Measurements from ENCODE around the gene ETV4.

ETV4 gene

GRCh38 chr17:43574896-43575525 lies 28.9 kb upstream of the ETV4 start:
- peak overlapping the region in 3 of 11 experiments; percentile 4 to 35 (median 25); a peak in 3 of 22 replicates for H3K9ac ChIP-seq

DNA sequence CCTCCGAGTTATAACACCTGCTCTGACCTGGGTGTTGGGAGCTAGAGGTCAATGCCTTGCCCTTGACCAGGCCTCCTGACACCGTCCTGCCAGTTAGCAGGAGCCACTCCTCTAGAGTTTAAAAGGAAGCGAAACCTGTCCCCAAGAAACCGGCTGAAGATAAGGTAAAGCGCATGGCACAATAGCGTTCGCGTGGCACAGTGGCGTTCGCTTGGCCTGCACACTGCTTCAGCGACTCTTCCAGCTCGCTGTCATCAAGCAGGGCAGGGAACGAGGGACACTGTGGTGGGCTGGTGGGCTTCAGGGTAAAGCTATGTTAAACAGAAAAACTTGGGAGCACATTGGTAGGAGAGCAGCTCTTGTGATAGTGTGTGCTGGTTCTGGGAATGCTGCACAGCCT lies 28.2 kb upstream of the ETV4 start:
- Histone ChIP-seq H3K4me1 (peaks cover 18 to 53% (median 48%) of the 10 kb centered on the region in 10 experiments), H4K20me1 (no peaks in the 10 kb centered on the region), H3K9ac (no peak overlapping the region), H3K36me3 (no peaks in the 10 kb centered on the region), H3K4me2 (peak overlapping the region in 3 of 11 experiments; percentile 33 to 61 (median 56); a peak in 3 of 22 replicates), H3K4me3 (no peak overlapping the region), H3K27ac (no peak overlapping the region), H3K27me3 (no peaks in the 10 kb centered on the region), H3K9me3 (replicated peaks in 1 of 11) (no peaks in the 10 kb centered on the region)
- no peak for TF ChIP-seq Cebpa-rat (IDR thresholded peaks at IDR 0.05)

More at GRCh38 chr17:43574896-43575525, 28.9 kb upstream of the ETV4 start:
- Histone ChIP-seq H3K4me3 (no peak overlapping the region), H3K9me3 (replicated peaks in 1 of 11) (no peaks in the 10 kb centered on the region), H4K20me1 (no peaks in the 10 kb centered on the region), H3K27ac (no peak overlapping the region), H3K27me3 (no peaks in the 10 kb centered on the region), H3K4me1 (peaks cover 18 to 58% (median 49%) of the 10 kb centered on the region in 10 experiments), H3K4me2 (peak overlapping the region in 8 of 11 experiments; percentile 21 to 69 (median 56); a peak in 15 of 22 replicates), H3K36me3 (no peaks in the 10 kb centered on the region)
- TF ChIP-seq Cebpa-rat (IDR thresholded peaks at IDR 0.05), result no peak

GRCh38 chr17:43573579-43574321 lies 27.6 kb upstream of the ETV4 start:
- no peak for TF ChIP-seq Cebpa-rat (IDR thresholded peaks at IDR 0.05)
- H4K20me1 ChIP-seq, result no peaks in the 10 kb centered on the region
- H3K4me2 ChIP-seq, result 0 out of 22 replicates have a peak overlapping the region, but pooled peaks of 1 of the 11 experiments have one; percentile 33
- H3K36me3 ChIP-seq, result no peaks in the 10 kb centered on the region
- no peak overlapping the region for H3K4me3 ChIP-seq
- H3K27ac ChIP-seq, result no peak overlapping the region
- H3K9me3 ChIP-seq (replicated peaks in 1 of 11), result no peaks in the 10 kb centered on the region
- no peak overlapping the region for H3K9ac ChIP-seq
- no peaks in the 10 kb centered on the region for H3K27me3 ChIP-seq
- peaks cover 14 to 47% (median 42%) of the 10 kb centered on the region in 10 experiments for H3K4me1 ChIP-seq

GRCh38 chr17:43572368-43572980 lies 26.3 kb upstream of the ETV4 start:
- Histone ChIP-seq H3K9ac (no peak overlapping the region), H3K4me2 (no peak overlapping the region), H3K27ac (no peak overlapping the region), H3K27me3 (no peaks in the 10 kb centered on the region), H3K4me1 (peaks cover under 1 to 39% (median 33%) of the 10 kb centered on the region in 10 experiments), H3K4me3 (no peak overlapping the region), H3K36me3 (no peaks in the 10 kb centered on the region), H4K20me1 (no peaks in the 10 kb centered on the region), H3K9me3 (replicated peaks in 1 of 11) (no peaks in the 10 kb centered on the region)
- no peak for TF ChIP-seq Cebpa-rat (IDR thresholded peaks at IDR 0.05)

DNA sequence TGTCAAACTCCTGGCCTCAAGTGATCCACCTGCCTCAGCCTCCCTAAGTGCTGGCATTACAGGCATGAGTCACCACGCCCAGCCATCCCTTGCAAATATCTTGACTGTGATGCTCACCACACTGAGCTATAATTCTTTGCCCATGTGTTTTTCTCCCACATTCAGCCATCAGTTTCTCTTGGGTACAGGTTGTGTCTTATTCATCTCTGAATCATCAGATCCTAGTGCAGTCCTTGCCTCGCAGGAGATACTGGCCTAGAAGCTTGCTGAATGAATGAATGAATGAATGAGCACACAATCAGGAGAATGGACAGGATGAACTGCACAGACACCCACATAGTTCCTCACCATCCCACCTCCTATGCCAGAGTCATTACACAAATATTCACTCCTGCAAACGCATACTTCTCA lies 24.4 kb upstream of the ETV4 start:
- Histone ChIP-seq H3K9me3 (replicated peaks in 1 of 11) (no peaks in the 10 kb centered on the region), H3K27me3 (no peaks in the 10 kb centered on the region), H3K4me2 (peak overlapping the region in 1 of 11 experiments; percentile 13; a peak in 2 of 22 replicates), H3K27ac (no peak overlapping the region), H3K36me3 (no peaks in the 10 kb centered on the region), H3K9ac (no peak overlapping the region), H3K4me1 (peaks cover 0 to 29% (median 18%) of the 10 kb centered on the region in 10 experiments; a peak in 17 of 20 replicates), H3K4me3 (no peak overlapping the region), H4K20me1 (no peaks in the 10 kb centered on the region)
- TF ChIP-seq Cebpa-rat (IDR thresholded peaks at IDR 0.05), result no peak

GRCh38 chr17:43568506-43569082 lies 22.5 kb upstream of the ETV4 start:
- Histone ChIP-seq H3K9ac (no peak overlapping the region), H3K9me3 (replicated peaks in 1 of 11) (no peaks in the 10 kb centered on the region), H4K20me1 (no peaks in the 10 kb centered on the region), H3K36me3 (no peaks in the 10 kb centered on the region), H3K27ac (no peak overlapping the region), H3K27me3 (no peaks in the 10 kb centered on the region), H3K4me1 (peaks cover 0 to 20% (median 6%) of the 10 kb centered on the region in 10 experiments; a peak in 8 of 20 replicates), H3K4me3 (no peak overlapping the region), H3K4me2 (no peak overlapping the region)
- TF ChIP-seq Cebpa-rat (IDR thresholded peaks at IDR 0.05), result no peak

- H3K4me3 ChIP-seq, result no peak overlapping the region
- no peak for TF ChIP-seq Cebpa-rat (IDR thresholded peaks at IDR 0.05)
- no peaks in the 10 kb centered on the region for H3K36me3 ChIP-seq
- H3K9ac ChIP-seq, result no peak overlapping the region
- no peak overlapping the region for H3K4me2 ChIP-seq
- H3K4me1 ChIP-seq, result peaks cover 0 to 13% (median 7%) of the 10 kb centered on the region in 10 experiments; a peak in 9 of 20 replicates
- H3K9me3 ChIP-seq (replicated peaks in 1 of 11), result no peaks in the 10 kb centered on the region
- H3K27me3 ChIP-seq, result no peaks in the 10 kb centered on the region
- no peak overlapping the region for H3K27ac ChIP-seq
- no peaks in the 10 kb centered on the region for H4K20me1 ChIP-seq
These were observed 17.8 kb upstream of the ETV4 start for GRCh38 chr17:43563600-43564594.
